GM18520 (cell line): ENCODE data around the gene VEGFA.
A peak's percentile ranks its signal among the peaks of the same experiment; 100 is the strongest.

Source experiments
- ATAC-seq: cut with Tn5 transposase; IDR thresholded peaks from one replicate; pipeline ENCODE4 v1.9.1; 2021; ENCODE audit not compliant: unreplicated experiment

VEGFA gene

DNA sequence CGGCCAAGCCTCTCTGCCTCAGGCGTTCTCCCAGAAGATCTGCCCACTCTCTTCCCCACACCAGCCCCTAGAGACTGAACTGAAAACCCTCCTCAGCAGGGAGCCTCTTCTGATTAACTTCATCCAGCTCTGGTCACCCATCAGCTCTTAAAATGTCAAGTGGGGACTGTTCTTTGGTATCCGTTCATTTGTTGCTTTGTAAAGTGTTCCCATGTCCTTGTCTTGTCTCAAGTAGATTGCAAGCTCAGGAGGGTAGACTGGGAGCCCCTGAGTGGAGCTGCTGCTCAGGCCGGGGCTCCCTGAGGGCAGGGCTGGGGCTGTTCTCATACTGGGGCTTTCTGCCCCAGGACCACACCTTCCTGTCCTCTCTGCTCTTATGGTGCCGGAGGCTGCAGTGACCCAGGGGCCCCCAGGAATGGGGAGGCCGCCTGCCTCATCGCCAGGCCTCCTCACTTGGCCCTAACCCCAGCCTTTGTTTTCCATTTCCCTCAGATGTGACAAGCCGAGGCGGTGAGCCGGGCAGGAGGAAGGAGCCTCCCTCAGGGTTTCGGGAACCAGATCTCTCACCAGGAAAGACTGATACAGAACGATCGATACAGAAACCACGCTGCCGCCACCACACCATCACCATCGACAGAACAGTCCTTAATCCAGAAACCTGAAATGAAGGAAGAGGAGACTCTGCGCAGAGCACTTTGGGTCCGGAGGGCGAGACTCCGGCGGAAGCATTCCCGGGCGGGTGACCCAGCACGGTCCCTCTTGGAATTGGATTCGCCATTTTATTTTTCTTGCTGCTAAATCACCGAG, 14.2 kb downstream of the VEGFA start:
- ATAC-seq = no peak

GRCh38 chr6:43785220-43785752, 15.3 kb downstream of the VEGFA start:
- ATAC-seq = no peak

- ATAC-seq = no peak
Measured at GRCh38 chr6:43785904-43786303, 15.9 kb downstream of the VEGFA start.

GRCh38 chr6:43786664-43787329, 16.8 kb downstream of the VEGFA start:
- ATAC-seq = no peak

- ATAC-seq = no peak
Measured at GRCh38 chr6:43788301-43788700, 18.3 kb downstream of the VEGFA start.

GRCh38 chr6:43789447-43789846, 19.4 kb downstream of the VEGFA start:
- ATAC-seq = no peak

DNA sequence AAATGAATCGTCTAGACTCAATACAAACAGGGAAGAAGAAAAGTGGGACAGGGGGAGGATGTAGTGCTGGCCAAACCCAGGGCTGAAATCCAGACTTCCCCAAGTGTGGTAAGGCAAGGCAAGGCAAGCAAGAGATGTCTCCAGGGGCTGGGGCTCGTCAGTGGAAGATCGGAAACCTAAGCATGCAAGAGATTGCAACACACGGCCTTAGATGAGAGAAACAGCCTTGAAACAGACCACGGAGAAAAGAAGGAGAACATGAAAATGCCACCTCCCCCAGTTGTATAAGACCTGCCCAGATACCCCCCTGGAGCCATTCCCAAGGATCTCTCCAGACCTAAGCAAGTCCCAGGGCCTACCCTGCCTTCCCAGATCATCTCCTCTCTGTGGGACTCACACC, 20.0 kb downstream of the VEGFA start:
- ATAC-seq = no peak

DNA sequence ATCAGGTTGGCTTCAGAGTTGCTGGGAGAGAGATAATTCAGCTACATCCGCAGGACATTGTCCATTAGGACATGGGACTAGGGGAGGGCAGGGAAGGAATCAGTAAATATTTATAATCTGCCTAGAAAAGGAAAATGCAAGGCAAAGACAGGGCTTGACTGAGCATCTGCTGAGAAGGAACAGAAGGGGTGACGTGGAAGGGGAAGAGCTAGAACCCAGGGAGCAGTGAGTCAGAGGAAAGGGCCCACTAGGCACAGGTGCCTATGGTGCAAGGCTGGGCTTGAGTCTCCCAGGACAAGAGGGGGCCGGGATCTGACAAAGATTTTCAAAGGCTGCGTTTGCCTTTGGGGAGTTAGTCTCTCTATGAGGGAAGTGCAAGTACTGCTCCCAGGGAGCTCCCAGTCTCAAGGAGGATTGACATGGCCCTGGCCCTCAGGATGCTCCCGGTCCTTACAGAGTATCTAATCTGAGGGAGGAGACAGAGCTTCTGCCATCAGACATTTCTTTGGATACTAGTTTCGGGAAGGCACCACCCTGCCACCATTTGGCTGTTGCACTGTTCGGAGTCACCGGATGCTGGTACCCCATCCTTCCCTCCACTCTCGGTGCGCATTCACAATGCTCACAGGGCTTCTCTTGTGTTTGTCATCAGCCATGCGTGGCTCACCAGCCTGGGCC, 21.9 kb downstream of the VEGFA start:
- no peak for ATAC-seq

- no peak for ATAC-seq
Measured at GRCh38 chr6:43793154-43793874, 23.3 kb downstream of the VEGFA start.

DNA sequence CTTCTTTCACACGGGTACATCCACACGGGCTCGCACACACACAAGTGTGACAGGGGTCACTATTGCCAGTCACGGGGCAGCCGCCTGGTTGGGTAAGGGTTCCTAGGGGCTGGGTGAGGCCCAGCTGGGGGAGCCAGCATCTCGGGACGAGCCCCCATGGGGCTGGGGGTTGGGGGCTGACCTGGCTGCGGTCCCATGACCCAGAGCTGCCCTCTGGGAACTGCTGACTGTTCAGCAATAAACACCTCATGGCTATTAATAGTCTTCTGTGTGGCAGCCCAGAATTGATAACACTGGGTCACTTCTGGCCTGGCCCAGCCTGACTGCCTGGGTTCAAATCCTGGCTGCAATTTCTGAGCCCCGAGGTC, 23.8 kb downstream of the VEGFA start:
- no peak for ATAC-seq

- ATAC-seq = no peak
Measured at GRCh38 chr6:43795421-43795820, 25.4 kb downstream of the VEGFA start.

GRCh38 chr6:43796168-43796567, 26.2 kb downstream of the VEGFA start:
- no peak for ATAC-seq

- no peak for ATAC-seq
Measured at GRCh38 chr6:43796903-43797890, 27.2 kb downstream of the VEGFA start.

- no peak for ATAC-seq
Measured at GRCh38 chr6:43797919-43798318, 27.9 kb downstream of the VEGFA start.

GRCh38 chr6:43798688-43799444, 28.9 kb downstream of the VEGFA start:
- ATAC-seq = peak; percentile 53

DNA sequence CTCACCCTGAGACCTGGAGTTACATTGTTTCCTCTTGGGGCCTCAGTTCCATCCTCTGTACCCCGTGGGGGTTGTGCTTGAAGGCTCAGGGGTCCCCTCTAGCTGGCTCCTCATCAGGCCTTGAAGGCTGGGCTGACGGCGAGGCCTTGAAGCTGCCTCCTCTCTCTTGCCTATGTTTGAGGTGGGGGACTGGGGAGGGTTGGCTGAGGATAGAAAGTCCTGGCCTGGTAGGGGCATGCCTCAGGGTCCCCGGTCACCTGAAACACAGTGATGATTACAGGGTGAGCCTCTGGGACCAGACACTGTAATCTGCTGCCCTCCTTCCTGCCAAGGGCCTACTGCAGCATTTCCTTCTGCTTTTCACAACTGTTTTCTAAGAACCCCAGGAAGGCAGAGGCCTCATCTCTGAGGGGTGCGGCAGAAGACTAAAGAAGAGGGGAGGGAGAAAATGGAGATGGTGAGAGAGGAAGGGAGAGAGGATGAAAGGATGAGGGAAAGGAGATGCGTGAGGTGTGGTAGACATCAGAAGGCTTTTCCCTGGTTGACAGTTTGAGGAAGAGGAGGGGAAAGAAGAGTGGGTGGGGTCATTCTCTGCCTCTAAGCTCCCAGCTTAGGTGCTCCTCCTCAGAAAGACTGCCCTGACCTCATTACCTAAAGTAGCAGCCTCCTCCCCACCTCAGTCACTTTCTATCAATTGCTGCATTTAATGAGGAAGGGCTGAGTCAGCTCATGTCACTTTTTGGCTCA, 29.7 kb downstream of the VEGFA start:
- ATAC-seq = no peak

DNA sequence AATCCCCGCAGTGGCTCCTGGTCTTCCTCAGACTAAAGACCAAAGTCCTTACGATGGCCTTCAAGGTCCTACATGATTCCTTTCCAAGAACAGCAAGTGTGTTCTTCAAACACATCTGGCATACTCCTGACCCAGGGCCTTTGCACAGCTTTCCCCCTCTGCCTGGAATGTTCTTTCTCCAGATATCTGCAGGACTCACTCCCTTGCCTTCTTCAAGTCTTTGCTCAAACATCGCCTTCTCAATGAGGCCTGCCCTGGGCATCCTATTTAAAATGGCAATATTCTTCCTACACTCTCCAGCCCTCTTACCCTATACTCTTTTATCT, 30.2 kb downstream of the VEGFA start:
- ATAC-seq = no peak

DNA sequence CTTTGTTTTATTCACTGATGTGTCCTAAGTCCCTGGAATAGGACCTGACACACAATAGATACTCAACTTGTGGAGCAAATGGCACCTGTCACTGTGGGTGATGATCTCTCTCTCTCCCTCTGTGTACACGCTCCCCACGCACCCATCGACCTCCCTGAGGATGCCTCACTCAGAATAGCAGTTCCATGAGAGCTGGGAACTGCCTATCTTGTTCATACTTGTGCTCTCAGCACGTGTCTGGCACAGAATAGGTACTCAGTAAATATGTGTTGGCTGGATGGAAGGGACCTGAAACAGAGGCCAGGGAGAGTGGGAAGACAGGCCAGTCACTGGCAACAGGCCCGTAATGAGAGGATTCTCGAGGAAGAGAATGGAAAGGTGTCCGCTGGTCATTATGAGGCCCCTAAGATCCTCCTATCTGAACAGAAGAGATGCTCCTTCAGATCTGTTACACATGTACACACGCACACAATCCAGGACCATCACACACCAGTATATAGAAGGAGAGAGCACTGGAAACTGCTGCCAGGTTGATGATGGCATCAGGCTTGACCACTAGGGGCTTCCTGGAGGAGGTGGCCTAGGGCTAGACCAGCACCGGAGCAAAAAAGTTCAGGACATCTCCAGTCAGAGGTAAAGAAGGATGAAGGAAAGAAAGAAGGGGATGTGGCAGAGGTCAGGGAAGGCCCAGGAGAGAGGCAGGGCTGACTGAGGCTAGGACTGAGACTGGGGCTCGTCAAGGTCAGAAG, 30.9 kb downstream of the VEGFA start:
- no peak for ATAC-seq
